GM19468 (cell line): ENCODE data around the gene ABCD1.
"Not testable (repeated sequence)": the region's sequence is repeated elsewhere in the genome, so short reads cannot be mapped to it uniquely, and the experiment has no call there.

Experiments used
- ATAC-seq: cut with Tn5 transposase; IDR thresholded peaks from one replicate; pipeline ENCODE4 v1.9.1; 2021; ENCODE audit warnings: mild to moderate bottlenecking, moderate library complexity, moderate number of reproducible peaks; ENCODE audit not compliant: unreplicated experiment; ENCODE audit errors: extremely low read depth

ABCD1 gene

GRCh38 chrX:153706799-153707198 is 17.9 kb upstream of the ABCD1 start:
- no peak for ATAC-seq

GRCh38 chrX:153707406-153707805 is 17.2 kb upstream of the ABCD1 start:
- no peak for ATAC-seq

- ATAC-seq = peak; percentile 54
Measured at GRCh38 chrX:153708415-153708814, 16.2 kb upstream of the ABCD1 start.

DNA sequence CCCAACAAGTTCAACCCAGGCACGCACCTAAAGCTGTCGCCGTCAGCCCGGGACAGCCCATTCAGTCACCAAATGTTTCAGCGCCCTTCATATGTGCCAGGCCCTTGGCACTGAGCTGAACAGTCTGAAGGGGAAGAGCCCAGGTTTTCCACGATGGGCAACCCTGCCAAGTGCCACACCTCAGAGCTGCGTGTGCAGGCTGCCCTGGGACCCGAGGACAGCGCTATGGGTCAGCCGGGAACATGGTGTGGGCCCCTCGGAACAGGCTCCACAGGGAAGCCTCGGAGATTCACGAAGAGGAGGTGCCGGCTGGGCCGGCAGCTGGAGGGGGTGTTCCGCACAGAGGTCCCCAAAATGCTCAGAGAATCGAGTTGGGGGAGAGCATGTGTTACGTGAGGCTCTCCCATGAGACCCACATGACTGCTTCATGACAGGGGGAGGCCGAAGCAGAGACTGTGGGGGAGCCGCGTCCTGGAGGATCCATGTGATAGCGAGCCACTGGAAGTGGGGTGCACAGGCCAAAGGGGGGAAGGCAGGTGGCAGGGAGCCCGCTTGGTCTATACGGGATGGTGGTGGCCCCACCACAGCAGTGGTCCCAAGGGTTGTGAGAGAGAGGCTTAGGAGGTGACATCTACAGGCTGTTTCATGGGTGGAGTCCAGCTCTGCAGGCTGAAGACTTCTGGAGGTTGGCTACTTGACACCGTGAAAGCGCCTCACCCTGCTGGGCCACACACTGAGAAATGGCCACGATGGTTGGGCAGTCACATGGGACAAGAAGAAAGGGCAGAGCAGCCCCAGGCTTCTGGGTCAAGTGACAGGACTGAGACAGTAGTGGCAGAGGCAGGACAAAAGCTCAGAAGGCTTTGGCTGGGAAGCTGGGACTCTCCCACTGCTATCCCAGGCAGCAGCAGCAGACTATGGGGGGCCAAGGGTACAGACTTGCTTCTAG is 14.7 kb upstream of the ABCD1 start:
- ATAC-seq = no peak

DNA sequence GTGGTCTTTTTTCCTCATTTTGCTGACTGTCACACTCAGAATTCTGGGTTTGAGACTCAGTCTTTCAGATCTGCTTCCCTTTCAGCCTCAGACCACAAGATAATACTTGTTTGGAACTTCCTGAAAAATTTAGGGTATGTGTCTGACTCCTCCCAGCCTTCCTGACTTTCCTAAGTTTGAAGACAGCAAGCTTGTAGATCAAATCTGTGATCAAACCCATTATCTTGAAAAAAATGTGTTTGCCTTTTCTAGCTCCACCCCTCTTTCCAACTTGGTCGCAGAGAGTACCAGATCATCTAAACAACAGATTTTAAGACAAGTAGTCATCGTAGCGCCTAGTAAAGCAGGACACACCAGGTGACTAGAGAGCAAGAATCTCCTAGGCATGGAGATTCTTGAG is 10.4 kb upstream of the ABCD1 start:
- no peak for ATAC-seq

GRCh38 chrX:153717445-153717844 is 7.2 kb upstream of the ABCD1 start:
- ATAC-seq = no peak

GRCh38 chrX:153719238-153719637 is 5.4 kb upstream of the ABCD1 start:
- no peak for ATAC-seq

DNA sequence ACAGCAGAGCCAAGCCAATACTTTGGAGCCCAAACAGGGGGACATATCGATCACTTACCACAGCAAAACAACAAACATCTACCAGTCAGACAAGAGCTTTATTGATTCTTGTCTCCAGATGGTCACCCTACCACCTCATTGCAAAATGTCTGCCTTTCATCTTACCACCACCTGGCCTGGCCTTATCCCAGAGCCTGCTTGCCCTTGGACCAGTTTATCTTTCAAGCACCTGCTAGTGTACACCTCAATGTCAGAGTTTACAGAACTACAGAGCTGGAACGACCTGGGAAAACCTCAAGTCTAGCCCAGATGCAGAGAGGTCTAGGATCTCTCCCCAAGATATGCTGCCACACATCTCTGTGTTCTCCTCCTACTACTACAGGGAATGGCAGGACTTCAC is 5.0 kb upstream of the ABCD1 start:
- ATAC-seq = no peak

- ATAC-seq = no peak
Measured at GRCh38 chrX:153722704-153723350, 1.8 kb upstream of the ABCD1 start.

GRCh38 chrX:153723351-153724251 is 1.1 kb upstream of the ABCD1 start:
- peak; percentile 2 for ATAC-seq

- no peak for ATAC-seq
Measured at GRCh38 chrX:153725039-153725831, 579 bp downstream of the ABCD1 start.

DNA sequence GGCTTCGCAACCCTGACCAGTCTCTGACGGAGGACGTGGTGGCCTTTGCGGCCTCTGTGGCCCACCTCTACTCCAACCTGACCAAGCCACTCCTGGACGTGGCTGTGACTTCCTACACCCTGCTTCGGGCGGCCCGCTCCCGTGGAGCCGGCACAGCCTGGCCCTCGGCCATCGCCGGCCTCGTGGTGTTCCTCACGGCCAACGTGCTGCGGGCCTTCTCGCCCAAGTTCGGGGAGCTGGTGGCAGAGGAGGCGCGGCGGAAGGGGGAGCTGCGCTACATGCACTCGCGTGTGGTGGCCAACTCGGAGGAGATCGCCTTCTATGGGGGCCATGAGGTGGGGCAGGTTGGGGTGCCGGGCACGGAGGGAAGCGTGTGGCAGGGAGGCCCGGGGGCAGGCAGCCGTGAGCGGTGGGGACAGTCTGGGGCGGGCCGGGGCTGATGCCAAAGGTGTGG is 1.2 kb downstream of the ABCD1 start:
- ATAC-seq = no peak

DNA sequence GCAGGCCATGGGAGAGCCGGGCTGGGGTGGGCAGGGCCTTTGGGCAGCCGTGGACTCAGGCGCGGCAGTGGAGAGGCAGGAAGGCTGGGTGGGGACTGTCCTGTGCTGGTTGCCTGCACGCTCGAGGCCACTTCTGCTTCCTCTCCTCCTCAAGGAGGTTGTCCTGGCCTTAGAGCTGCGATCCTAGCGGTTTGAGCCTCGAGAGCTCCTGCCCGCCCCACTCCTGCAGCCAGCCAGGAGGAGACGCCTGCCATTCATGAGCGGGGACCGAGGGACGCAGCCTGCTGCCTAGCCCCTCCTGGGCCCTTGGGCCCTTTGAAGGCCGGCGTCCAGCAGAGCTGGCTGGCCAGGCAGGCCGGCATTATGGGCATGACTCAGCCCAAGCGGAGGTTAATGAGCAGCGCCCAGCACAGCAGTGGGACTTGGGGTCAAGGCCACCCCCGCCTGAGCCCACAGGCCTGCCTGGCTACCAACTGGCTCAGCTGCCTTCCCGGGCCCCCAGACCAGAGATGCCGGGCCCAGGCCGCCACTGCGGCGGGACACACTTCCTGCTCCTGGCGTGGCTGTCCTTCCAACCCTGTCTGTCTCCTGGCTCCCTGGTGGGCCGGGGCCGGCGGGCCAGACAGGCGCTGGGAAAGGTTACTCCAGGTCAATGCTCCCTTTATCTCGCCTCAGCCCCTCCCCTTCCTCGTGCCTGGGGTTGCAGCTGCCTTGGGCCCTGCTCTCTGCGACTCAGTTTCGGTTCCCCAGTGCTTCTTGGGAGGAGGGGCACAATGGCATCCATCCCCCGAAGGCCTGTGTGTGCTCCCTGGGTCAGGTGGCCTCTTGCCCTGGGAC is 1.8 kb downstream of the ABCD1 start:
- no peak for ATAC-seq

GRCh38 chrX:153727123-153727931 is 2.7 kb downstream of the ABCD1 start:
- no peak for ATAC-seq

DNA sequence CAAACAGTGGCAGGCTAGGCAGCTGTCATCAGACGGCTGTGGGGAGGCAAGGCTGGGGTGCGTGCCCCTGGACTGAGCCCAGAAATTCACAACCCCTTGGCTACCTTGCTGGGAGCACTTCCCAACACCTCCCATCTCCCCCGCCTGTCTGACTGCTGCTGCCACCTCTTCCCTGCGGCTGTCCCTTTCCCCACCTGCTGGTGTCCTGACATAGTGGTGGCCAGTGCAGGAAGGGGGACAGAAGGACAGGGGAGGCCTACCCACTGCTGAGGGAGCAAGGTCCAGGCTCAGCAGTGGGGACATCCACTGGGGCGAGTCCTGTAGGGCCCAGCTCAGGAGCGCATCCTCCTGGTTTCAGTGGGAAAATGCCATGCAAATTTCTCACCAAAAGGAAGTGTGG is 3.4 kb downstream of the ABCD1 start:
- no peak for ATAC-seq

DNA sequence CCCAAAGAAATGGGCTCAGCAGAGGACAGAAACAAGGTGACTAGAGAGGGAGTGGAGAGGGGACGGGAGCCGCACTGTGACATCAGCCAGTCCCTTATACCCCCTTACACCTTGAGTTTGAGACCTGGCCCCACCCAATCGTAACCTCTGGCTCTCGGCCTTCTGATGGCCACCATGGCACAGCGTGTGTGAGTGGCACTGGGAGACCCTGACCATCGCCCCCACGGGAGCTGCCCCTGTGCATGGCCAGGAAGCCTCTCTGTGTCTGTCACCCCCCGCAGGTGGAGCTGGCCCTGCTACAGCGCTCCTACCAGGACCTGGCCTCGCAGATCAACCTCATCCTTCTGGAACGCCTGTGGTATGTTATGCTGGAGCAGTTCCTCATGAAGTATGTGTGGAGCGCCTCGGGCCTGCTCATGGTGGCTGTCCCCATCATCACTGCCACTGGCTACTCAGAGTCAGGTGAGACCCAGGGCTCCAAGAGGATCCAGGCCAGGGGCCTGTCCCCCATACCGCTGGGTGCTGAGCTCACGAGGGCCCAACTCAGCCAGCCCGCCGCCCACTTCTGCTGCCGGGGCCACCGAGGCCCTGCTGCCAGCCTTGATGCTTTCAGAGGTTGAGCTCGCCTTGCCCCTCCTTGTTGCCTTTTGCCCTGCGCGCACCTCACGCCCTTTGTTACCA is 4.4 kb downstream of the ABCD1 start:
- no peak for ATAC-seq

- not testable (repeated sequence) for ATAC-seq
Measured at GRCh38 chrX:153730115-153730514, 5.5 kb downstream of the ABCD1 start.
